IPS DF 19.7 (cell line): ENCODE results near the gene CARS2.
"Not testable (repeated sequence)": the region's sequence is repeated elsewhere in the genome, so short reads cannot be mapped to it uniquely, and the experiment has no call there.

Experiments
- DNase-seq: peaks from one replicate; pipeline ENCODE4 v3.0.0-alpha.2; 2013; ENCODE audit warnings: low read depth, low spot score

The CARS2 gene

GRCh38 chr13:110706570-110707372 is 855 bp upstream of the CARS2 start:
- DNase-seq = no peak

GRCh38 chr13:110705356-110705825 is 525 bp downstream of the CARS2 start:
- no peak for DNase-seq

- DNase-seq = no peak
These were observed 3.1 kb downstream of the CARS2 start for GRCh38 chr13:110702591-110703526.

- DNase-seq = no peak
These were observed 3.8 kb downstream of the CARS2 start for GRCh38 chr13:110702089-110702488.

GRCh38 chr13:110701061-110701460 is 4.9 kb downstream of the CARS2 start:
- DNase-seq = not testable (repeated sequence)

- no peak for DNase-seq
These were observed 5.3 kb downstream of the CARS2 start for GRCh38 chr13:110700641-110701040.

- no peak for DNase-seq
These were observed 5.7 kb downstream of the CARS2 start for GRCh38 chr13:110700186-110700585.

- no peak for DNase-seq
These were observed 6.5 kb downstream of the CARS2 start for GRCh38 chr13:110699148-110700145.

- DNase-seq = no peak
These were observed 7.2 kb downstream of the CARS2 start for GRCh38 chr13:110698689-110699088.

GRCh38 chr13:110697842-110698241 is 8.1 kb downstream of the CARS2 start:
- DNase-seq = no peak

- DNase-seq = no peak
These were observed 9.1 kb downstream of the CARS2 start for GRCh38 chr13:110696776-110697175.

GRCh38 chr13:110695774-110696173 is 10.1 kb downstream of the CARS2 start:
- not testable (repeated sequence) for DNase-seq

- DNase-seq = no peak
These were observed 15.4 kb downstream of the CARS2 start for GRCh38 chr13:110690516-110690915.

- DNase-seq = no peak
These were observed 16.2 kb downstream of the CARS2 start for GRCh38 chr13:110689711-110690110.

- DNase-seq = no peak
These were observed 16.9 kb downstream of the CARS2 start for GRCh38 chr13:110689041-110689440.

GRCh38 chr13:110687736-110688135 is 18.2 kb downstream of the CARS2 start:
- no peak for DNase-seq

- DNase-seq = no peak
These were observed 20.5 kb downstream of the CARS2 start for GRCh38 chr13:110685305-110686020.

GRCh38 chr13:110684388-110685056 is 21.4 kb downstream of the CARS2 start:
- no peak for DNase-seq

- DNase-seq = no peak
These were observed 22.0 kb downstream of the CARS2 start for GRCh38 chr13:110683921-110684320.
